ENCODE data around the gene TACC2.
A peak's percentile ranks its signal among the peaks of the same experiment; 100 is the strongest.
"Not testable (repeated sequence)": the region's sequence is repeated elsewhere in the genome, so short reads cannot be mapped to it uniquely, and the experiment has no call there.

The TACC2 gene, protein sequence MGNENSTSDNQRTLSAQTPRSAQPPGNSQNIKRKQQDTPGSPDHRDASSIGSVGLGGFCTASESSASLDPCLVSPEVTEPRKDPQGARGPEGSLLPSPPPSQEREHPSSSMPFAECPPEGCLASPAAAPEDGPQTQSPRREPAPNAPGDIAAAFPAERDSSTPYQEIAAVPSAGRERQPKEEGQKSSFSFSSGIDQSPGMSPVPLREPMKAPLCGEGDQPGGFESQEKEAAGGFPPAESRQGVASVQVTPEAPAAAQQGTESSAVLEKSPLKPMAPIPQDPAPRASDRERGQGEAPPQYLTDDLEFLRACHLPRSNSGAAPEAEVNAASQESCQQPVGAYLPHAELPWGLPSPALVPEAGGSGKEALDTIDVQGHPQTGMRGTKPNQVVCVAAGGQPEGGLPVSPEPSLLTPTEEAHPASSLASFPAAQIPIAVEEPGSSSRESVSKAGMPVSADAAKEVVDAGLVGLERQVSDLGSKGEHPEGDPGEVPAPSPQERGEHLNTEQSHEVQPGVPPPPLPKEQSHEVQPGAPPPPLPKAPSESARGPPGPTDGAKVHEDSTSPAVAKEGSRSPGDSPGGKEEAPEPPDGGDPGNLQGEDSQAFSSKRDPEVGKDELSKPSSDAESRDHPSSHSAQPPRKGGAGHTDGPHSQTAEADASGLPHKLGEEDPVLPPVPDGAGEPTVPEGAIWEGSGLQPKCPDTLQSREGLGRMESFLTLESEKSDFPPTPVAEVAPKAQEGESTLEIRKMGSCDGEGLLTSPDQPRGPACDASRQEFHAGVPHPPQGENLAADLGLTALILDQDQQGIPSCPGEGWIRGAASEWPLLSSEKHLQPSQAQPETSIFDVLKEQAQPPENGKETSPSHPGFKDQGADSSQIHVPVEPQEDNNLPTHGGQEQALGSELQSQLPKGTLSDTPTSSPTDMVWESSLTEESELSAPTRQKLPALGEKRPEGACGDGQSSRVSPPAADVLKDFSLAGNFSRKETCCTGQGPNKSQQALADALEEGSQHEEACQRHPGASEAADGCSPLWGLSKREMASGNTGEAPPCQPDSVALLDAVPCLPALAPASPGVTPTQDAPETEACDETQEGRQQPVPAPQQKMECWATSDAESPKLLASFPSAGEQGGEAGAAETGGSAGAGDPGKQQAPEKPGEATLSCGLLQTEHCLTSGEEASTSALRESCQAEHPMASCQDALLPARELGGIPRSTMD (N-terminal part only)

DNA sequence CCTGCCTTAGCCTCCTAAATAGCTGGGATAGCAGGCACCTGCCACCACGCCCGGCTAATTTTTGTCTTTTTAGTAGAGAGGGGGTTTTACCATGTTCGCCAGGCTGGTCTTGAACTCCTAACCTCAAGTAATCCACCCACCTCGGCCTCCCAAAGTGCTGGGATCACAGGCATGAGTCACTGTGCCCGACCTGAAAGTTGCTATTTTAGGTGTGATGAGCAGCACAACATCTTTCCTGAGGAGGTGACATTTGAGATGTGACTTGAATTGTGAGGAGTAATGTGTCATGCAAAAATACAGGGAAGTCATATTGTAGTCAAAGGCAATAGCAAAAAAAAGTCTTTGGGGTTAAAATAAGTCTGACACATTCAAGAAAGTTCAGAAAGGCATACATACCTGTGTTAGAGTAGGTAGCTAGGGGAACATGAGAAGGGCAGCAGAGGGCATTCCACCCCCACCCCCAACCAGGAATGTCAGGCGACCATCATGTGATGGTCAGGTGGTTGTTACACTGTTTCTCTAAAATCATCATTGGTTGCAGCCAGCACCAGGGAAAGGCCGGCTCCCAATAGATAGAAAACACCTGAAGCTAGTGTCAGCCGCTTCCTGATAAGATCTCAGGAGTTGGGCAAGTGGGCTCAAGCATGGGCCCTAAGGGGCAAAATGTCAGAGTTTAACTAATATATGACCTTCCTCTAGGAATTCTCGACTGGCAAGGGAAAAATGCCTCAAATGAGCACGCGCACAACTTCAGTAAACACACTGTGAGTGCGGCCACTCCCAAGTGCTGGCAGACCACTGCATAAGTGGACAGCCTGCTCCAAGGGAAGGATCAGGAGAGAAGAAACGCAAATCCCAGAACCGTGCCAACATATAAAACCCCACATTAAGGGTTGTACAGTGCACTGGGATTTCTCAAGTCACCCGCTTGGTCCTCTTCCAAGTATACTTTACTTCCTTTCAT lies at the start of gene TACC2:
TACC2 (plus strand) TSS at position 803 of the 964 bp plus-strand sequence. CDS start 32,819 bp downstream, outside the sequence.
- no peak for DNase-seq (ENCODE audit: low read depth in 2 of 2)

DNA sequence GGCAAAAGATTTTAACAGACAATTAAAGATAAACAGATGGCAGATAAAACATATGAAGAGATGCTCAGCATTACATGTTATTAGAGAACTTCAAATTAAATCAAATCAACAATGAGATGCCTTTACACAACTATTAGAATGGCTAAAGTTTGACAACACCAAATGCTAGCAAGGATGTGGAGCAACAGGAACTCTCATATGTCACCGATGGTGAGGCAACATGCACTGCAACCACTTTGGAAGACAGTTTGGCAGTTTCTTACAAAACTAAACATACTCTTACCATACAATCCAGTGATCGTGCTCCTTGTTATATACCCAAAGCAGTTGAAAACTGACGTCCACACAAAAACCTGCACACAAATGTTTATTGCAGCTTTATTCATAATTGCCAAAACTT lies 47.4 kb upstream of the TACC2 start:
- no peak for DNase-seq (ENCODE audit: low read depth in 2 of 2)

DNA sequence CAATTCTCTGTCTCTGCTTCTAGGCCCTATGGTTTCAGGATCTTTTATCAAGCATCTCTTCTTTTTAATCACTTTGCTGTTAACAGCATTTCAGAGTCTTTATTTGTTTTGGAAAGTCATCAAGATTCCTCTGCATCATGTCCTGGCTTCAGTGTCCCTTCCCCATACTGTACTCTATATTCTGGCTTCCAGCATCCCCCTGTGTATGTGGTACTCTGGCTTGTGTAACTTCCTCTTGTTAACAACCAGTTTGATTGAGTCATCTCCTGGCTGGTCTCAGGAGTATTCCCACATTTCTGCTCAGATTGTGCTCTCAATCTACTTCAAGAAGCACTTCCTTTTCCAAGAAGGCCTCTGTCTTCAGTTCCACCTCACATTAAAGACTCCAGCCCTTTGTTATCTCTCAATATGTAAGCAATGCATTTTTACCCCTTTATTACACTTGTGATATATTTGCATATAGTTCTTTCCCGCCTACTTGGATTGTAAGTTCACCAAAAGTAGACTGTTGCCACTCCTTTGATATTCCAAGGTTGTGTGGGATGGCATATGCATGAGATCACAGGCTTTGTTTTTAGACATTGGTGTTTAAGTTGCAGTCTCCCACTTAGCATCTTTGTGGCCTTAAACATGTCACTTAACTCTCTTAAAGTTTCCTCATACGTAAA lies 46.1 kb upstream of the TACC2 start:
- no peak for DNase-seq (ENCODE audit: low read depth in 2 of 2)

DNA sequence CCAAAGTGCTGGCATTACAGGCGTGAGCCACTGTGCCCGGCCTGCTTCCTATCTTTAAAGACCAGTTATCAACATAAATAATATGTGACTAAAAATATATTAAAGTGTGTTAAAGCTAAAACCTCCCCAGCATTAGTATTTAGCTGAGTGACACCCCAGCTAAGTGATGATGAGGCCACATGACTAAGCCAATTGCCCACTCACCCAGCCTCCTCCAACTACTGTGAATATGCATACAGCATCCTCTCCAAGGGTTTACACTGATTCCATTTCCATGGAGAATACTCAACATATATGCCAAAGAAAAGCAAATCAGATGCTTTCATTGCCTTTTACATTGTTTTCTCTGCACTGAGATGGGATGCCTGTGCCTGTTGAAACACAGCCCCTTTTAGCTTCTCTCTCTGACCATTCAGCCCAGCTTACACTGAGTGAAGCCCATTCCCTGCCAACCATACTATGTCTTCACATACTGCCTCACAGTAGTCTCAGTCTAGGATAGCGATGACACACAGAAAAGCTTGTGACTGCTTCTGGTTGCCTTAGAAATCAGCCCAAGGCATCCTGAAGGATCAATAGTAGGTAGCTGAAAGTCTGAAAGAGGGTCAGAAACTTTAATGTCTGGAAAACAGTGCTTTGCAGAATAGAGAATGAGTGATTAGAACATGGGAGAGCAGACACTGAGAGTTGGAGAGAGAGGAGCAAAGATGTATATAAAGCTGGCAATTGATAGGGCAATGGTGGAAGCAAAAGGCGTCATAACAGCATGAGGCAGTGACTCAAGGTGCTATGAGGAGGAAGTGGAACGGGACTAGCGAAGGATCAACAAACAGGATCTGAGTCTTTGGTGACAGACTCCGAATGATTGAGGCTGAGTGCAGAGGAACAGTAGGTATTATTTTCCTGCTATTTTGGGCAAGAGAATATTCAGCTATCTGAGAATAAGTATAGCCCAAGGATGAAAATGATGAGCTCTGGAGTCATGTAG lies 41.3 kb upstream of the TACC2 start:
- no peak for DNase-seq (ENCODE audit: low read depth in 2 of 2)

DNA sequence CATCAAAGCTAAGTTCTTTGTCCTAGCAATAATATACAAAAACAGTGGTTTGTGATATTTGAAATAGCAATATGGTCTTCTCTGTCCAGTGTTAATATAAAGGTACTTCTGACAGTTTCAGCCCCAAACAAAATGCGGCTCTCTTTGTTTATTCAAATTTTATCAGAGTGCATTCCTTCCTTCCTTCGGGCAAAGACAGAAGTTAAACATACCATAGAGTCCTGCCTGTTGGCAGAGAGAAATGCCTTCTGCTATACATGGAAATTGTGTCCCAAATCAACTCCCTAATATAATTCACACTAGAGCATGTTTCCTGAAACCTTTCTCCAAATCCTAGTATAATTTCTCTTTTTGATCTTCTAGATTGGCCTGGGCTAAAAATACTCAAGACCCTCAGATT lies 39.9 kb upstream of the TACC2 start:
- no peak for DNase-seq (ENCODE audit: low read depth in 2 of 2)

DNA sequence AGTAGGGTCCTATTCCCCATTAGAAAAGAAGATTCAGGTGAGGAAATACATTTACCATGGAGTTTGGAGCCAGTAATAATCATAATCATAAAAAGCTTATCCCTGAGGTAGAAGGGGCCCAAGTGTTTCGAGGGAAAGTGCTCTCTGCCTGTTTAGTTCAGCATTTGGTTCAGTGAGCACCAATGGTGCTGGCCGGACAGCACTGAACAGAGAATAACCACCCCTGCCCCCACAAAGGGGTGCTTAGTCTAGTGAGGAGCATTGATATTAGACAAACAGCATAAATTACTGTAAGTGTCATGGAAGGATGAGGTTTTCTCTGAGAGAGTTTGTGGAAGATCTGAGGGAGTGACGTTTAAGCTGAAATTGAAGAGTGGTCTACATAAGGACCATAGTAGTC lies 39.5 kb upstream of the TACC2 start:
- no peak for DNase-seq (ENCODE audit: low read depth in 2 of 2)

DNA sequence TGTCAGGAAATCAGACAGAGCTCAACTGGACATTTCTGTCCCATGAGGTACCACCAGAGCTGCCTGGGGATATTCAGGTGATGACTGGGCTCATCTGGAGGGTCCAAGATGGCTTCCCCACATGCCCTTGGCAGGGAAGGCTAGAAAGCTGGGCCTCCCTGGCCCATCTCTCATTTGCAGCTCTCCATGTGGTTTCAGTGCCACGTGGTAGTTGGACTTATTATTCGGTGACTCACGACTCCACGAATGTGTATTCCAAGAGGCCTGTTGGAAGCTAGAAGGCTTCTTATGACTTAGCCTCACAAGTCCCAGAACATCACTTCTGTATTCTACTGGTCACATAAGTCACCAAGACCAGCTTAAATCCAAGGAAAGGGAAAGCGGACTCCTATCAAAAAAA lies 36.7 kb upstream of the TACC2 start:
- DNase-seq (ENCODE audit: low read depth in 2 of 2) = no peak

DNA sequence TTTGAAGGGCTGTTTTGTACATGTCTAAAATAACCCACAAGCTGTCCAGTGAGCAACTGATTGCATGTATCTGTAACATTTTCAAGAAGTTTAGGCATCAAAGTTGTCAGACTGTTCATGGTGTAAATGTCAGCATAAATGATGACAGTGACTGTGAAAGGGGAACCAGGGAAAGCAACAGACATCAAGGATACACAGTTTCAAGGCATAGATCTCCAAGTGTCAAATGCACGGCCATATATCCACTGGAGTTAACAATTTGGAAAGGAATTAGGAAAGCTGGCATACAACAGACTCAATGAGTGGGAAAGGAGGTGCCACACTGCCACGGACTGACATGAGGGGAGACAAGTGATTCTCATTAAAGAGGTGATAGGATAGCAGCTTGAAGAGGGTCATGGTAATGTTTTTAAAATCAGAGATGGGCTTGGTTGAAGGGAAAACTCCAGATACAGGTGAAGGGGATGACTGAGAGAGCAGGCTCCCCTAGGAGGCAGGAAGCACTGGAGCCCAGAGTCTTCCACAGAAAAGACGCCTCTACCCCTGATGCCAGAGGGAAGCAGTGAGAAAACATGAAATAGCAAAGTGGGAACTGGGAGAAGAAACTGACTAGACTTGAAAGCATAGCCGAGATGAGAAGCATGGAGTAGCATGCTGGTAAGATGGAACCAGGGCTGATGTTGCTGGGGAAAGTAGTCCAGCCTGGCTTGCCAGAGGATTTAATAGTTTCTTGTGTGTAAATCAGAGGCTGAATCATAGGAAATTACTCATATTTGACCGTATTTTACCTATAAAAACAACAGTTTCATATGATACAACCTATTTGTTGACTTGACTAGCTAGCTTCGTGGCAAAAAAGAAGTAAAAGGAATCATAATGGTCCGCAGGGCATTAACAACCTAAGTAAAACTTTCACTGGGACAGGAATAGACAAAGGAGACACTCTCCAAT lies 32.6 kb upstream of the TACC2 start:
- DNase-seq (ENCODE audit: low read depth in 2 of 2) = no peak

DNA sequence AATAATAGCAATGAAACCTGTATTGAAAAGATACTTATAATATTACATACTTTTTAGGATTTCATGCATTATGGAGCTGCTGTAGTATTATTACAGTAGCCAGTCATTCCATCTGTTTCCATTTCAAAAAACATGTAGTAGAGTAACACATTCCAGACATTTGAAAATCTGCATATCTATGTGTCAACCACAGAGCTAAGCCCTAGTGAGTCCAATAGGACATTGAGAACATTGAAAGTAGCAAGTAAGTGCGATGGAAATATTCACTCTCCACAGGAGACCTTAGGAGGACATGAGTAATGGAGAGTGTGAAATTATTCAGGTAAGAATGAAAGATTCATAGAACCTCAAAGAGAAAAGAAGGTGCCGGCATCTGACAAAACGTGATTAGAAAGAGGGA lies 29.3 kb upstream of the TACC2 start:
- no peak for DNase-seq (ENCODE audit: low read depth in 2 of 2)

DNA sequence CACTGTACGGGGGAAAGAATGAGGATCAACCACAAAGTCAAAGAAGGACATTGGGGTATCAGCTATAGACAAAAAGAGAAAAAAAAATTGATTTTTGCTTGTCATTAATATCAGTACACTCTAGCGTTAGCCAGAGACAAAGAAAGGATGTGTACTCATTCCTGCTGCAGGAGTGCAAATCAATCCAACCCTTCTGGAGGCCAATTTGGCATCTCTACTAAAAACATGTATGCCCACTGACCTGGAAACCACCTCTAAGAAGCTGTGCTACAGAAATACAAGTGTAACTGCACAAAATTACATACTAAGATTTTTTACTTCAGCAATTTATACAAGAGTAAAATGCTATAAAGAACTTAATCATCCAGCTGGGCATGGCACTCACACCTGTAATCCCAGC lies 27.5 kb upstream of the TACC2 start:
- DNase-seq (ENCODE audit: low read depth in 2 of 2) = no peak

DNA sequence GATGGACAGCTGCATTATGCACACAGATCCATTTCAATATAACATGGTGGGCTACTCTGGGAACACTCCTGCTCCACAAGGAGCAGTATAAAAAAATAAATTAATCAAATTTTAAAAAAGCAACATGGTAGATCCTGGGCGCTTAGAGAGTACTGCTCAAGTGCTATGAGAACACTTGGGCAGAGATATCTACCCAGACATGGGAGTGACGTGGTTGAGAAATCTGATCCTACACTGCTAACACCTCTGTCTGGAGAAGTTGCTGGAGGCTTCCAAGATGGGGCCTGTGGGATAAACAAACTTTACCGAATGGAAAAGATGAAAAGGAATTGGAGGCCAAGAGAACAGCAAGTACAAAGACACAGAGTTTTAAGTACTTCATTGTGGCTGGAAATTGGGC lies 23.0 kb upstream of the TACC2 start:
- DNase-seq (ENCODE audit: low read depth in 2 of 2) = no peak

DNA sequence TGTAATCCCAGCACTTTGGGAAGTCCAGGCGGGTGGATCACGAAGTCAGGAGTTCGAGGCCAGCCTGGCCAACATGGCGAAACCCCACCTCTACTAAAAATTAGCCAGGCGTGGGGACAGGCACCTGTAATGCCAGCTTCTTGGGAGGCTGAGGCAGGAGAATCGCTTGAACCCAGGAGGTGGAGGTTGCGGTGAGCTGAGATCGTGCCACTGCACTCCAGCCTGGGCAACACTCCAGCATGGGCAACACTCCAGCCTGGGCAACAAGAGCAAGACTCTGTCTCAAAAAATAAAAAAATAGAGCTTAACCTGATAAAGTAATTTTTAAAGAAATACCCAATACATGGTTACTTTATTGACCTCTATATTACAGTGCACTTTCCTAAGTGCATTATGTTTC lies 19.9 kb upstream of the TACC2 start:
- not testable (repeated sequence) for DNase-seq (ENCODE audit: low read depth in 2 of 2)

DNA sequence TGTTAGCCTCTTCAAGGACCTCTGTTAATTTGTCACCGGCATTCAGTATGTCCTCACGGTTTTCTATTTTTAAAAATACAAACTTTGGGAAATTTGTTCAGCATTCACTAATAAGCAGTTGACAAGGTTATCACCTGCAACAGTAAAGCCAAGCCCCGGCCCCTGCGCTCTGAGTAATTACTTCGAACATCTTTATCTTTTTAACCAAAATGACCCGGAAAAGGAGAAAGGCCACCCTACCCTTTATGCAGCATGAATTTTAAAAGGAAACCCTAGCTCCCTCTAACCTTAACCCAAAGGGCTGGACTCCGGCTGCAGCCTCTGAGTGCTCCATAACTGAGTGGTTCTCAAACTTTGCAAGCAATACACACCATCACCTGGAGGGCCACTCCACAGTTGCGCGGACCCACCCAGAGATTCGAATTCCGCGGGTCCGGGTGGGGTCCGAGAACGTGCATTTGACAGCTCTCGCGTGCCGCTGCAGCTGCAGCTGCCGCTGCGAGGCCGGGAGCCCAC lies 14.9 kb upstream of the TACC2 start:
- no peak for DNase-seq (ENCODE audit: low read depth in 2 of 2)

DNA sequence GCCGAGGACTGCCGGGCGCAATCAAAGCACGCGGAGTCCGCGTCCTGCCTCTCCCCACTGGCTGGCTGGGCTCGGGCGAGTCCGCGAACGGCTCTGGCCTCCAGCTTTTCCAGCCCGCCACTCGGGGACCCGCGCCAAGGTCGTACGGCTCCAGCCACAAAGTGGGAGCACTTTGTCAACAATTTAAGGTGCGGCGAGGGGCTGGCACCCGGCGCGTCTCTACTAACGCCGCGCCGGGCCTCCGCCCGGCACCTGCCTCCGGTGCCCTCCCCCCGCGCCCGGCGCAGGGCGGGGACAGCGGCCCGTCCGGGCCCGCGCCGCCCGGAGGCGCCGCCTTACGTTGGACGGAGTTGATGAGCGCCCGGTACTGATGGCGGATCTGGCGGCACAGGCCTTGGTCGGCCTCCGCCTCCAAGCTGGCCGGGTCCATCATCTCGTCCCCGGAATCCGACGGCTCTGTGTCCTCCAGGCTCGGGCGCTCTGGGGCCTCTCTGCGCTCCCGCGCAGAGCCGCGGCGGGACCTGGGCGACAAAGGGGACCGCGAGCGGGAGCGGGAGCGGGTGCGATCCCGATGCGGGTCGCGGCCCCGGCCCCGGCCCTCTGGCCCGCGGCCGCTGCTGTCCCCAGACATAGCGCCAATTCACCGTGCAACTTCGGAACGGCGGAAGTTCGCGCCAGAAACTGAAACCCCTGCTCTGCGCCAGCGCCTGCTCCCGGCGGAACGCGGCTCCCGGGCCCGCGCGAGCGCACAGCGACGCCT lies 14.2 kb upstream of the TACC2 start, which contains the start of gene NSMCE4A:
NSMCE4A (minus strand) TSS at position 683 of the 760 bp plus-strand sequence; CDS start at position 631, 52 bp downstream.
- peak; percentile 39 to 45 for DNase-seq (ENCODE audit: low read depth in 2 of 2)

DNA sequence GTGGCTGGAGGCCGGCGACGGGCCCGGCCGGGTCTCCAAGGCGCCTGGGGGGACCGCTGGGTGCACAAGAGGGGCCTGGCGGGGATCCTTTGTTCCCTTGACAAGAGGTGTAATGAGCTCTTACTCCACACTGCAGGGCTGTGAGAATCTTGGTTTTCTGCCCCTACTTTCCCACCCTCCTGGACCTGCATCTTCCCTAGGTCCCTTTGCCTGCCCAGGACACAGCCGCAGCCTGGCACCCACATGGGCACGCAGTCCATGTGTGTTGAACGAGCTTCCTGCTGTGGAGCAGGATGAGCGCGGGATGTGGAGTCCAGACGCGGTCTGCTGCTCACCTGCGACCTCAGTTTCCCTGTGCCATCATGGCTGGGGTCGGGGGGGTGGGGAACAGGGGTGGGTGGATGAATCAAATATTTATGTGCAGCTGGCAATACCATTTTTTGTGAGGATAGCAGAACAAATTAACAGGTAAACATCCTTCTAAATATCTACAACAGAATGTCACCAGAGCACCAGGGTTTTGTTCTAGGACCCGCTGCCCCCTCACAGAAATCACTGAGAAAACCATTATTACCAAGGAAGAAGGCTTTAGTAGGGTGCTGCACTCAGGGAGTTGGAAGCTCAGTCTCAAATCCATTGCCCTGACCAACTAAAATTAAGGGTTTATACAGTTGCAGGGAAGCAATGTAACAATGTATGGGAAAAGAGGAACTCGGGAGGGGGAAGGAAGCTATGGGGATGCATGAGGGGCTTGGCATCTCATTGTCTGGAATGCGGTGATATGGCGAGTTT lies 13.5 kb upstream of the TACC2 start:
- DNase-seq (ENCODE audit: low read depth in 2 of 2) = no peak

DNA sequence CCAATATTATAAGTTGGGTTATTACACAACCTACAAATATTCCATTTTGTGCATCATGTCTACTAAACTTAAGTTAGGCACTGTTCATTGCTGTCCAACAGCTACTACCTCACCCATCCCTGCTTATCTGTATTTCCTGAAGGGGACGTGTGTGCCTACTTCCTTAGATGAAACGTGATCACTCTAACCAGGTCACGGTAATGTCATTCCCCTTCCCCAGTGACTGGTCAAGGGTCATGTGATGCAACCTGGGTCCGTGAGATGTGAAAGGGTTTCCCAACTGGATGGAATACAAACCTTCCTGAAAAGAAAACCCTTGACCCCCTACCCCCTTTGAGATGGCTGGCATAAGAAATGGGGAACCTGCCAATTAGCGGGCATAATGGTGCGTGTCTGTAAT lies 12.4 kb upstream of the TACC2 start:
- no peak for DNase-seq (ENCODE audit: low read depth in 2 of 2)

All from activated CD8-positive, alpha-beta memory T cell treated with anti-CD3 and anti-CD28 coated beads for 4 hours (primary cell).